SIG-M5 treated with dmso at 0.1 percent for 504 hours (cell line): ENCODE data around the gene RNF14.

ENCODE experiments used
- DNase-seq: peaks from one replicate; lab custom pipeline; 2025; ENCODE audit not compliant: unreplicated experiment; lab: John Stamatoyannopoulos, UW

RNF14 gene

DNA sequence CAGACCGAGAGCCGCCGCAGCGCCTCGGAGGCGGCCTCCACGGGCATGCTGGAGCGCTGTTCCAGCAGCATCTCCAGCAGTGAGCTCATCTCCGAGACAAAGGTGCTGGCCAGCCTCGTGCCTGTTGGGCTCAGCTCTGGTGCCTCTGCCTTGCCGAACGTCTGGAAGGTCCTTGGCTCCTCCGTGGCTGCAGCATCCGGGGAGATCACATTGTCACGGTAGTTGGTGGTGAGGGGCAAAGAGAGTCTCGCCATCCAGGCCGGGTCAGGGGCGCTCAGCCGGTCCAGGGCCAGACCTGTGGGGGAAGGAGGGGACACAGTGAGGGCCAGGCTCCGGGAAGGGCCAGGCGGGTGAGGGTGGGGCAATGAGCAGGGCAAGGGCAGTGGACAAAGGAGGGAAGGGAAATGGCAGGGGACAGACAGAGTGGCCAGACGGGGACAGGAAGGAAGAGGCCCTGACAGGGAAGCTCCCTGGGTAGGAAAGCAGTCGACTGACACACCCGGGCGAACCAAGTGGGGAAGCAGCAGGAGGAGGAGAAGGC, 23.3 kb upstream of the RNF14 start:
- no peak for DNase-seq

DNA sequence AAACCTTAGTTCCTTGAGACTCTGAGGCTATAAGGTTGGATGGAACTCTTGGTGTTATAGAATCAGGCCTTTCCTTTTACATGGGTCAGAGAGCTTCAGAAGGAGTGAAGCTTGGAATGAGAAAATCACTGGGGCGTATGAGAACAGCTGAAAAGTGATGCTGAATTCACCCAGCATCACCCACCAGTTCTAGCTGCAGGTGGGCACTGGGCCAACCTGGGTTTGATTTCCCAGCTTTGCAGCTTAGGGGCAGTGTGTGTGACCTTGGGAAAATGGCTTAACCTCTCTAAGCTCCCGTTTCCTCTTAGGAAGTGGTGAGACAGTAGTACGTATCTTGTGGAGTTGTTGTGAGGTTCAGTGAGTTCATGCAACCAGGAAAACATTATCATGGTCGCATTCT, 21.6 kb upstream of the RNF14 start:
- no peak for DNase-seq

DNA sequence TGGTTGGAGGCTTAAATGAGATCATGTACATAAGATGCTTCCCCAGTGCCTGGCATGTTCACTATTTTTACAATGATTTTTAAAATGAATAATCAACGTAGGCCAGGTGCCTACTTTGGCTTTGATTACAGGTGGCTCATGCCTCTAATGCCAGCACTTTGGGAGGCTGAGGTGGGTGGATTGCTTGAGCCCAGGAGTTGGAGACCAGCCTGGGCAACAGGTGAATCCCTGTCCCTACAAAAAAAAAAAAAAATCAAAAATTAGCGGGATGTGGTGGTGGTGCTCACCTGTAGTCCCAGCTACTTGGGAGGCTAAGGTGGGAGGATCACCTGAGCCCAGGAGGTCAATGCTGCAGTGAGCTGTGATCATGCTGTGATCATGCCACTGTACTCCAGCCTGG, 20.1 kb upstream of the RNF14 start:
- DNase-seq = no peak

DNA sequence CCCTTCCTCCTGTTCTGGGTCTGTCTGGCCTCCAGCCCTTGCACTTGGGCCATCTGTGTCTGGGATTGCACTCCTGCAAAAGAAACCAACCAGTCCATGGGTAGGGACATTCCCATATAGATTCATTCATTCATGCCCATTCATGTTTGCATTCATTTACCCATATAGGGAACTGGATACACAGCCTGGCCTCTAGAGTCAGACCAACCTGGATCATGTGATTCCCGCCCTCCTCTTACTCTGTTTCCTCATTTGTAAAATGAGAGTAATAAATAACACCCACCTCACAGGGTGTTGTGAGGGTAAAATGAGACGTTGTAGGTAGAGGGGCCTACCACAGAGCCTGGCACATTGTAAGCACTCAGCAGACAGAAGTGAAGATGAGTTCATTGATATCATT, 19.4 kb upstream of the RNF14 start:
- no peak for DNase-seq

DNA sequence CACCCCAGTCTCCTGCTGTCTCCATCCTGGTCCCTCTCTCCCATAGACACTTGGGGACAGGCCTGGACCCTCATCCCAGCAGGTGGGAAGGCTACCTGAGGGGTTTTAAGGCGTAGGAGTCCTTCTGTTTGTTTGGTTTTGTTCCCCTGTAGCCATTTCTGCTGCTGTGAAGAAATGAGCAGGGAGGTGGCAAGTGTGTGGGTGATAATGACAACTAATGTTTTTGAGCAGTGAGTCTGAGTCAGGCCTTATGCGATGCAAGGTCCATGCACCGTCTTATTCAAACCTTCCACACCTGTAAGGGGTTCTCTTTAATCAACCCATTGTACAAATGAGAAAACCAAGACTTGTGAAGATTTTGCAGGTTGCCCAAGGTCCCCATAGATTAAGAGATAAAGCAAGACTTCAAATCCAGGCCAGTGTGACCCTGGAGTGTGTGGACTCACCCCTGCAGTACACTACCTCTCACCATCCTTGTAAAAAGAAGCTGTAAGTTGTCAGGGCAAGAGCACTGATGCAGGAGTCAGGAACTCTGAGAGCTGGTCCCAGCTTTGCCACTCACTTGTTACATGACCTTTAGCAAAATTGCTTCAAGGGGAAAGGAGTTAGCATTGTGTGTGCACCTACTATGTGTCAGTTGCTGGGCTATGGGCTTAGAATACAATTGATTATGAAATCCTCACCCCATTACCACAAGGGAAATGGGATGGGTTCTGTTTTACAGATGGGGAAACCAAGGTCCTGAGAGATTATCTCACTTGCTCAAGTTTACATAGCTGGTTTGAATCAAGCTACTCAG, 18.5 kb upstream of the RNF14 start:
- no peak for DNase-seq

DNA sequence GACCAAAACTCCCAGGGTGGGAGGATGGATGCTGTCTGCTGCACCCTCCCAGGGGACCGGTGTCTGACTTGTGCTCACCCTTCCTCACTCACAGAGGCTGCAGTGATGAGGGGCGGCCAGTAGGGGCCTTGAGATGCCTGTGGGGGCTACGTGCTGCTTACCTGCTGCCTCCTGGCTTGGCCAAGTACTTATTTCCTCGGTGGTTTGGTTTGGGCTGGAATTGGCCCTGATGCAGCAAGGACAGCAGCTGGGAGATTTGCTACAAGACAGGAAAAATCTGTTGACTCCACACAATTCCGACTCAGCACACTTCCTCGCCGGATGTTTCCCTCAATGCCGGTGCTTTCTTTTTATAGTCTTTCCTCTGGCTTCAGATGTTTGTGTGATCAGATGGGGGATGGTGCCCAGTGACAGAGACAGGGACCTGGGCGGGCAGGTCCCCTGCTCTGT, 17.5 kb upstream of the RNF14 start:
- DNase-seq = no peak

DNA sequence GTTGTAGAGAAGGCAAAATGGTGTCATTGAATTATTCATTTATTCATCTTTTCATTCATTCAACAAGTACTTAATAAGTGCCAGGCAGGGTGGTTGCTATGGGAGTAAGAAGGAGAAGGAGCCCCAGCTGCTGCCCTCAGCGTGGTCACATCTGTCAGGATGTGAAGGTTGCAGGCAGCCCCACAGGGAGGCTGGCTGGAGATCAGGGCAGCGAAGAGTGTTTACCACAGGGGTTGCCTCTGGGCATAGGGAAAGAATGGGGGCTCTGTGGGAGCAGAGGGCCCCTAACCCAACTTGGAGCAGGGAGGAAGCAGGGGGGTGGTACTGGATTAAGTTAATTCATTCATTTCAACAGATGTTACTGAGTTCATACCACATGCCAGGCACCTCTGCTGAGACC, 16.9 kb upstream of the RNF14 start:
- no peak for DNase-seq

DNA sequence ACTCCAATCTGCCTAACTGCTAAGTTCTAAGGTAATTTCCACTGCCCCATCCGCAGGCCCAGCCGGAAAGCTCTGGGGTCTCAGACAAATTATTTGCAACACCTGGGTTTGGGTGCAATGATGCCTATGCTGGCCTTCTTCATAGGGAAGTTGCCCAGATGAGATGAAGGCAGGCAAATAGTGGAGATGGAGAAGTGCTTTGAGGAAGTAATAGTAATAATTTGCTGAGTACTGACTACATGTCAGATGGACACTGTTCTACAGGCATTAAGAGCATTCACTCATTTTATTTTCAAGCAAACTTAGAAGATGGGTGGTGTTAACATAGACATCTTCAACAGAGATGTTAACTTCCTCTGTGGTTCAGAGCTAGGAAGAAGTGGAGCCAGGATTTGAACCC, 14.7 kb upstream of the RNF14 start:
- DNase-seq = peak; percentile 37

DNA sequence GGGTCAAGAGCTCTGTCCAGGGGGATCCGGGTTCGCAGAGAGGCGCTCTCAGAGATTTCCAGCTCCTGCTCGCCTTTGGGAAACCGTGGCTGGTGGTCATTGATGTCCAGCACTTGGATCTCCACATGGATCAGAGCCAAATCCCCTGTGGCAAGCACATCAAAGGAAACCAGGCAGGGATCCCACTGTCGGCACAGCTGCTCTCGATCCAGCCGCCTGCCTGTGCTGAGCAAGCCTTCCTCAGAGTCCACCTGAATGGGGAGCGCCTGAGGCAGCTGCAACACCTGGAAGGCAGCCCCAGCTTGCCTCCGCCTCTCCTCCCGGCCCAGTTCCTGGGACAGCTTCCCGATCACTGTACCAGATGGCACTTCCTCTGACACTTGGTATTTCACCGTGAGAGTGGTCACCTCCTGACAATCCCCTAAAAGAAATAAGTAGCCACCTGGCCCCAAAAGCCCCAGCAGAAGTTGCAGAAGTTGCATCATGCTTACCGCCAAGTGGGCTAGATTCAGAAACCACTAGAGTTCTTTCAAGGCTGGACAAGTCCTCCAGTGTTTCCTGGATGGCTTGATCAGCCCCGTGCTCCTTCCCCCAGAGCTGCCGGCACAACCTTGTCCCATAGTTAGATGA, 11.4 kb upstream of the RNF14 start:
- no peak for DNase-seq

DNA sequence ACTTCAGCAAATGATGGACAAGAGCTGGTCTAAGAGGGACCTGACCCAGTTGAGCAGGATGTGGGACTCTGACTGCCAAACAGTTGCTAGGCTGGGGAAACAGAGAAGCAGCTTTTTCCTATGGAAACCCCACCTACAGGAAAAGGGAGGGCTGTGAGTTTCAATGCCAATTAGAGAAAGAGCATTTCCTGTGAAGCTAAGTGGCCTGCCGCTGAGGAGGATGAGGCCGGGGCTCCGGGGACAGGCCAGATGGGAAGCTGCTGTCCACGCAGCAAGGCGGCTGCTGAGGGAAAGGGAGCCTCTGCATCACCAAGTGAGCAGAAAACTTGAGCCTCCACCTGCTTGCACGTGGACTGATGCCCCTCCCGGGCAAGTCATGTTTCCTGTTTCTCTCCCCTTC, 10.8 kb upstream of the RNF14 start, which contains the start of gene PCDH12:
TSS of gene PCDH12 (minus strand) at position 90 of the 400 bp plus-strand sequence. CDS start 351 bp downstream, outside the sequence.
- no peak for DNase-seq

DNA sequence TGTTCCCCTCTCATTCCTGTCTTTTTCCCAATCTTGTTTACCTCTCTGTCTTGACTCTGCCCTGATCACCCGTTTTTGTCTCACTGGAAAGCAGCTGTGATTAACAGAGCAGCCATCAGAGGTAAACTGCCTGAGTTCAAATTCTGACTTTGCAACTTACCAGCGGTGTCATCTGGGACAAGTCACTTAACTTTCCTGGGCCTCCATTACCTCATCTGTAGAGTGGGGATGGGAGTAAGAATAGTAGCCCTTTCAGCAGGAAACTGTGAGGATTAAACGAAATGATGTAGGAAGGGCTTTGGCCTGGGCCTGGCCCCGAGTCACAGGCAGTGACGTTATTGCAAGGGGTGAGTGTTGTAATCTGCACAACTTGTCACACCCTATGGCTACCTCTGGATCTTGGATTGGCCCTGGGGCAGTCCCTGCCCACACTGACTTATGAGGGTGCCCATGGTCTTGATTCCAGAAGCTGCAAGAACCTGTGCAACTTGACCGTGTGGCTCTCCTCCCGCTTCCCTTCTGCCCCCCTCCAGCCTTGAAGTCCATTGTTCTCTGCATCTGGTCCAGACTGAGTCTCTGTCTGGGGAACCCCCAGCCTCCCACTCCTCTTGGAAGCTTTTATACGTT, 10.2 kb upstream of the RNF14 start:
- peak; percentile 40 for DNase-seq

DNA sequence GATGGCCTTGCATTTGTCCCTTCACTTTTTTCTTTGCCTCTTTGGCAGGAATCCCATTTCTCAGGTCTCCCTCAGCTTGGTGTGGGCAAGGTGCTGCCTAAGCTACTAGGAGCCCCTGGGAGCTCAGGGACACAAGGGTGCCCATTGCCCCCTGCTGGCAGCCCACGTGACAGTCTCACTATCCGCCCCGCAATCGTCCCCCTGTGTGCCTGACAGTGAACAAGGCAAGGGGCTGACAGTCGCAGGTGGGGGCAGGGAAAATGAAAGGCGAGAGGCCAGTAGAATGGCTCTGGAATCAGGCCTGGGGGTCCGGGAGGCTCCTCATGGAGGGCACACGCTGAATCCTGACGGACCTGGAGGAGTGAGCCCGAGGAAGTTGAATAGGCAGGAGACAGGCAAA, 8.9 kb upstream of the RNF14 start:
- no peak for DNase-seq

DNA sequence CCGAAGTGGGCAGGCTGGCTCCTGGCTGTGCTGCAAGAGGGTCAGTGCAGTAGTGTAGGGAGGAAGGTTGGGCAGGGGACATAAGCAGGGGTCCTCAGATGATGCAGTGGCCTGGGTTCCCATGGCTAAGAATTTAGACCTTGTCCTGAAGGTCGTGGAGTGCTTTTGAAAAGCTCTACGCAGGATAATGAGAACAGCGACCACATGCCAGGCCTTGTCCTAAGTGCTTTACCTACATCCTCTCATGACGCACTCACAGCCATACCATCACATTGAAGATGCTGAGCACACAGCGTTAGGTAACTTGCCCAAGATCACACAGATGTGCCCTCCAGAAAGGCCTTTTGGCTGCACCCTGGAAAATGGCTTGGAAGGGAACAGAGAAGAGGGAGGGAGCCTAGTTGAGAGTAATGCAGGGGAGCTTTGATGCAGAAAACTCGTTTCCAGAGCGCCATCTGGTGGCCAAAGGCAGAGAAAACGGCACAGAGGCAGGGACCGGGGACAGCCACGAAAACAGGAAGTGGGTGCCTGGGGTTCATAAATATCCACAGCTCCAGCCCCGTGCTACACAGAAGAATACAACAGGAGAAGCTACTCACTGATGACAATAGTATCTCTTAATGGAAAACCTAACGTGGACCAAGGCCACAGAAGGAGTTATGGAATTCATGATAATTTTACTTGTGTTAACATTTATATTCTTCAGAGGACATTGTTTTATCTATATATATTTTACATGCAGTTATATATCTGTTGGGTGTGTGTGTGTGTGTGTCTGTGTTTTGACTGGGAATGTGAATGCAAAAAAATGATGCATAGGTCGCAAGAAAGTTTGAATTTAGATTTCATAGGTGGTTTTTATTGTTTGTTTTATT, 8.2 kb upstream of the RNF14 start:
- DNase-seq = peak; percentile 95

DNA sequence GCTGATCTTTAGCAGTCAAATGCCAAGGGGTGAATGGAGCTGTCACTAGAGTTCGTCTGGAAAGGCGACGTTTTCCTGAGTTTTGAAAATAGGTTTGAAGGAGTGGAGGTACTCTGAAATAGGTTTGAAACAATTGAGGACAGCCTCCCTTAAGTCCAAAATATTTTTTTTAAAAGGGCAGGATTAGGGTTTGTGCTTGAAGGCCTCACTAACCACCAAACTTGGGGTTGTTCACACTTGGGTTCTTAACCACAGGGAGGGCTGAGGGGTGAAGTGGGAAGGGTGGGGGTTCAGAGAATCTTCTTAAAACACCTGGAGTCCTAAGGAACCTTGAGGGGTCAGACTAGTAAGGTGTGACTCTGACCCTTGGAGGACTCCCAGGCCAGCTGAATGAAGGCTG, 7.4 kb upstream of the RNF14 start:
- DNase-seq = no peak

DNA sequence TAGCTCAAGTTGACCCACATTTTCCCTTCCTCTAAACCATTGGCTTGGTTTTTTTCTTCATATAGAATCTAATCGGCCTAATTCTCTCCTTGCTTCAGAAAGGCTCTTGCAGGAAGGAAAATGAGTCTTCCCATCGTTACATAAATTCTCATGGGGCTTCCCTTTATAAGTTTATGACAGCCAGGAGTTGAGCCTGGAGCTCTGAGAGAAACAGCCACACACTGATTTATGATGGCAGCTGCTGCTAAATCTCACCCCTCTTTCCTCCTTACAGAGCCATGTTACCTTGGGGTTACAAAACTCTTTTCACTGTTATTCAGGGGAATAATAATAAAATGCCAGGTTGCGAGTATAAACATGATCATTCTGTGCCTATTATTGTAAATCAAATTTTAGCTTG, 5.2 kb upstream of the RNF14 start:
- no peak for DNase-seq

DNA sequence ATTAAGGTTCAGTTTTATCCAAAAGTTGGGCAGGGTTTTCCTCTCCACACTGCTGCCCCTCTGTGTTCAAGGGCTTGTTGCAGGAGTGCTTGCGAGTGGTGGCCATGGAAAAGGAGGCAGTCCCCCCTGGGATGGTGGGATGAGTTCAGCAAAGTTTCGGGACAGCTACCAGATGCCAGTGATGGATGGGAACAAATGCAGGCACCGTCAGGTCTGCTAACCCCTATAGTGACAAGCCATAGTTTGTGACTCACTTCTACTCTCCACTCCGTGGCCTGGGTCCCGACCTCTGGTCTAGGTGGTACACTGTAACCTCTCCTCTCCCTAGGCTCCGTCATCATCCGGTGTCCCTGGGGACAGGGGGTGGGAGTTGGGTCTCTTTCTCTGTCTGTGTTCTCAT, 3.8 kb upstream of the RNF14 start:
- DNase-seq = no peak

DNA sequence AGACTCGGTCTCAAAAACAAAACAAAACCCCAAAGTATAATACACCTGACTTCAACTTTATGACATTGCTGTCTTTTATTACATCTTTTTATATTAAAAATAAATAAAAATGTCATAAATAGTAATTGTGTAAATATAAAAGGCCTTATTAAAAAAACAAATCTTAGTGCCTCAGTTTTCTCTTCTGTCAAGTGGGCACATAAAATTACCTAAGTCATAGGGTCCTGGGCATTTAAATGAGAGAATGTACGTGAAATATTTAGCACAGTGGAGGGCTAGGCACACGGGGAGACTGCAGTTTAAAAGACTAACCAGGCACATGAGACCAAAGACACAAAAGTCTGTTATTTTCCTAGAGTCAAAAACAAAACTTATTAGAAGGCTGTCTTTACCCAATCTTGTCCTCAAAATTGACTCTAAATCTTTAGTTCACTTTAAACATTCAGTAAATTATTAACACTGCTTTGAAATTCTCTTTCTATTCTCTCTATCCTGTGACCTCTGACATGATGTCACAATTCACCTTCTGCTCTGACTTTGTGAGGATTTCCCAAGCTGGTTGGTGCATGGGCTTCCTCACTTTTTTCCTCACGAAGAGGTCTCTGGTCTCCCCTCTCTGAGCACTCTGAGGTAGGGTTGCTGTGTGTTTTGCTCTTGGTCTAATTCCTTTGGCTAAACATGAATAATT, 2.5 kb upstream of the RNF14 start:
- DNase-seq = no peak

DNA sequence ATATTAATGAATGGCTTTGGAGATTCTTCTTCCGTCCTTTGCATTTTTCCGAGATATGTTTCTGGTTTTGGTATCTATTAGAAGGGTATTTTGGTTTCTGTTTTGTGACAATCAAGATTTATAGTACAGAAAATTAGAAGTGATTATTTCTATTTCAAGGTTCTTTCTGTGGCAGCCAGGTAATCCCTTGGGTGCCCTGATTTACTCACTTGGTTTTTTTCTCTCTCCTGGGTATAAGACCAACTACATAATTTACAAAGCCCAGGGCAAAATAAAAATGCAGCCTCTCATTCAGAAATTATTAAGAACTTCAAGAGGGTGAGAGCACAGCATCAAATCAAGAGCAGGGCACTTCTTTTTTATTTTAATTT, 2.0 kb upstream of the RNF14 start:
- DNase-seq = no peak

DNA sequence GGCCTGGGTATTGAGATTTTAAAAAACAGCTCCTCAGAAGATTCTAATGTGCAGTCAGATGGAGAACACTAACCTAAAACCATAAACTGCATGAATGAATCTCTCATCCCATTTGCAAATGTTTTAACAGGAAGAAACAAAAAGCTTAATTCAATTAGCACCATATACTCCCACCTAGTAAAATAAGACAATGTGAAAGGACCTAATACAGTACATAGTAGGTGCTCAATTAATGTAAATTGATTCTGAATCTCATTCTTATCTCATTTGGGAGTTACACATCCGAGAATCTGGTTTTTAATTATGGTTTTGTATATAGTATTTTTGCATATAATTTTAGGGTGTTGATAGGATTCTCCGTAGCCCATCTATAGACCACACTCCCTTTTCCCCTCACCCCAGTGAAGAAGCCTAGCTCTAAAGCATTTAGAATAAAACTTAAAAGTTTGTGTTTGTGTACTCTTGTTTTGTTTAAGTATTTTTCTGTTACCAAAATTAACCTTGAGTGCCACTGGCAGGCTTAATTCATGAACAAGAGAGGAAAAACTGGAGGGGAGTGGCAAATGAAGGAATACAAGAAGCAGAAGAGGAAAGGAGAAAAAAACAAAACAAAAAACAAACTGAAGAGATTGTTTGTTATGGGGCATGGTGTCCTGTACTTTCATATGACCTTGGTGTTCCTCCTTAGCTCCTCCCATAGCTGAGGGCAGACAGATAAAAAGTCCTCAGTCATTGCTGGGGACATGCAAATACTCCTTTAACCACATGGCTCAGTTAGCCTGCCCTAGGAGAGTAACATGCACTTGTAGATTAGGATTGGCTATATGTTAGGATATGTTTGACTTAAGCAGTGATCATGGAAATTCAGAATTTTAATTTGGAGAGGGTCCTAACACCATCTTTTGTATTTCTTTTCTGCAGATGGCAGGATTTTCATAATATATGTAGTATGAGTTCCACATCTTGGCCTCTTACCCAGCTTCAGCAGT, 1.2 kb downstream of the RNF14 start:
- DNase-seq = peak; percentile 81
